H1 (cell line): ENCODE results near the gene DDX41. TPM values are rescaled to one million over a fixed set of nuclear protein-coding genes. Genes with fewer than 3 reads are reported as not detected.

ENCODE experiments used
- CTCF ChIA-PET: fragments of 300-600 bp; sonication (Branson Sonifier 250); formaldehyde crosslinking; loops from one replicate; lab custom pipeline; 2021; ENCODE audit not compliant: partially characterized antibody; lab: Charles Lee
- POLR2A ChIA-PET: fragments of 300-600 bp; sonication (Branson Sonifier 250); formaldehyde crosslinking; loops from one replicate; lab custom pipeline; 2021; ENCODE audit warnings: inconsistent platforms; ENCODE audit not compliant: partially characterized antibody; lab: Charles Lee
- DNase-seq, 2 experiments: peaks; one replicate each; pipeline versions ENCODE4 v3.0.0 to v3.0.0-alpha.2; 2010 to 2022; ENCODE audit warnings: low spot score in 2 of 2, low read depth in 1 of 2, mixed read lengths in 1 of 2
- FAIRE-seq: peaks from 2 replicates; lab custom pipeline; 2011; peaks lifted over from hg19 to GRCh38; lab: Jason Lieb, UNC
- H2AFZ ChIP-seq: 2 replicates; pipeline ENCODE4 v1.8.1; 2012; ENCODE audit warnings: low read length, inconsistent platforms
- H2AK5ac ChIP-seq: 2 replicates; pipeline ENCODE4 v1.6.1; 2013; ENCODE audit warnings: low read depth, low read length
- H2BK120ac ChIP-seq: replicated peaks from 2 replicates; pipeline ENCODE3; 2013; ENCODE audit warnings: low read depth, low read length, inconsistent platforms
- H2BK12ac ChIP-seq: 2 replicates; pipeline ENCODE4 v1.6.1; 2013; ENCODE audit warnings: low read depth, low read length
- H2BK15ac ChIP-seq: 2 replicates; pipeline ENCODE4 v1.6.1; 2013; ENCODE audit warnings: low read length
- H2BK20ac ChIP-seq: 2 replicates; pipeline ENCODE4 v1.6.1; 2013; ENCODE audit warnings: low read length
- H2BK5ac ChIP-seq: 2 replicates; pipeline ENCODE4 v1.6.1; 2013; ENCODE audit warnings: low read depth, low read length
- H3K14ac ChIP-seq: 2 replicates; pipeline ENCODE4 v1.6.1; 2013; ENCODE audit warnings: inconsistent platforms; ENCODE audit not compliant: insufficient read length
- H3K18ac ChIP-seq: 2 replicates; pipeline ENCODE4 v1.6.1; 2013; ENCODE audit warnings: low read length; ENCODE audit errors: extremely low read depth
- H3K23ac ChIP-seq: 2 replicates; pipeline ENCODE4 v1.6.1; 2013; ENCODE audit warnings: inconsistent platforms; ENCODE audit not compliant: insufficient read length
- H3K23me2 ChIP-seq: 2 replicates; pipeline ENCODE4 v1.6.1; 2013; ENCODE audit warnings: low read depth, low read length
- H3K27ac ChIP-seq: 2 replicates; pipeline ENCODE4 v1.6.1; 2011; ENCODE audit warnings: low read depth, low read length, inconsistent platforms
- H3K27me3 ChIP-seq, 4 experiments: replicated peaks in 1 of 4; 1 replicate in 1 of 4; 2 replicates in 3 of 4; pipeline versions ENCODE4 v1.6.1 to v1.8.1; 2011 to 2013; ENCODE audit warnings: low read length in 3 of 4, mild to moderate bottlenecking in 3 of 4, inconsistent platforms in 2 of 4, mixed read lengths in 2 of 4, moderate library complexity in 1 of 4; ENCODE audit not compliant: control insufficient read depth in 3 of 4, insufficient read depth in 3 of 4; ENCODE audit errors: extremely low read depth in 1 of 4
- H3K36me3 ChIP-seq, 4 experiments: 2 replicates each; pipeline versions ENCODE4 v1.6.1 to v1.8.1; 2011 to 2013; ENCODE audit warnings: mild to moderate bottlenecking in 4 of 4, low read length in 3 of 4, moderate library complexity in 2 of 4, control low read depth in 1 of 4, inconsistent platforms in 1 of 4; ENCODE audit not compliant: insufficient read depth in 4 of 4, control insufficient read depth in 2 of 4
- H3K4ac ChIP-seq: replicated peaks from 2 replicates; pipeline ENCODE3; 2013; ENCODE audit warnings: low read length, low read depth, mixed read lengths, inconsistent platforms; ENCODE audit not compliant: insufficient read length
- H3K4me1 ChIP-seq, 4 experiments: replicated peaks in 1 of 4; 1 replicate in 1 of 4; 2 replicates in 3 of 4; pipeline versions ENCODE4 v1.6.1 to v1.8.1; 2011 to 2013; ENCODE audit warnings: low read length in 3 of 4, inconsistent platforms in 2 of 4, mixed read lengths in 1 of 4; ENCODE audit not compliant: insufficient read depth in 4 of 4, control insufficient read depth in 3 of 4
- H3K4me2 ChIP-seq, 2 experiments: 2 replicates each; pipeline versions ENCODE4 v1.6.1 to v1.8.1; 2011 to 2013; ENCODE audit warnings: low read depth in 2 of 2, low read length in 2 of 2, control low read depth in 1 of 2, inconsistent platforms in 1 of 2, mild to moderate bottlenecking in 1 of 2; ENCODE audit not compliant: insufficient read depth in 1 of 2
- H3K4me3 ChIP-seq, 4 experiments: fragments of 200-600, 300-600 bp in 1 of 4; sonication (generic), shearing (Covaris generic), sonication (Bioruptor Twin) in 1 of 4; 2 replicates each; pipeline versions ENCODE4 v1.5.1 to v1.8.1; 2011 to 2016; ENCODE audit warnings: low read length in 4 of 4, low read depth in 3 of 4, control low read depth in 2 of 4, inconsistent platforms in 2 of 4, mild to moderate bottlenecking in 2 of 4, mixed read lengths in 1 of 4, moderate library complexity in 1 of 4; ENCODE audit not compliant: insufficient read depth in 2 of 4; ENCODE audit errors: extremely low read depth in 1 of 4
- H3K56ac ChIP-seq: replicated peaks from 2 replicates; pipeline ENCODE3; 2013; ENCODE audit warnings: low read depth, mild to moderate bottlenecking, mixed read lengths, low read length, inconsistent platforms; ENCODE audit not compliant: insufficient read length
- H3K79me1 ChIP-seq: 2 replicates; pipeline ENCODE4 v1.6.1; 2013; ENCODE audit warnings: low read depth, low read length, control low read depth
- H3K79me2 ChIP-seq, 2 experiments: 2 replicates each; pipeline versions ENCODE4 v1.6.1 to v1.8.1; 2012 to 2013; ENCODE audit warnings: low read length in 2 of 2, mild to moderate bottlenecking in 2 of 2, inconsistent platforms in 1 of 2; ENCODE audit not compliant: insufficient read depth in 2 of 2, control insufficient read depth in 1 of 2
- H3K9ac ChIP-seq, 4 experiments: replicated peaks in 1 of 4; 1 replicate in 1 of 4; 2 replicates in 3 of 4; pipeline versions ENCODE4 v1.6.1 to v1.8.1; 2011 to 2013; ENCODE audit warnings: low read depth in 3 of 4, low read length in 3 of 4, control low read depth in 2 of 4, mild to moderate bottlenecking in 2 of 4, moderate library complexity in 2 of 4, inconsistent platforms in 1 of 4; ENCODE audit errors: extremely low read depth in 1 of 4
- H3K9me3 ChIP-seq, 2 experiments: 2 replicates each; pipeline versions ENCODE4 v1.6.1 to v1.8.1; 2012 to 2013; ENCODE audit warnings: mild to moderate bottlenecking in 2 of 2, moderate library complexity in 2 of 2, control low read depth in 1 of 2, inconsistent platforms in 1 of 2, low read depth in 1 of 2, low read length in 1 of 2, mixed read lengths in 1 of 2; ENCODE audit not compliant: insufficient read depth in 2 of 2
- H4K20me1 ChIP-seq, 2 experiments: replicated peaks in 1 of 2; 2 replicates each; pipeline versions ENCODE3 to v1.8.1; 2011 to 2013; ENCODE audit warnings: inconsistent platforms in 2 of 2, low read length in 2 of 2, mild to moderate bottlenecking in 1 of 2; ENCODE audit not compliant: insufficient read depth in 2 of 2, control insufficient read depth in 1 of 2
- H4K5ac ChIP-seq: 2 replicates; pipeline ENCODE4 v1.6.1; 2013; ENCODE audit warnings: low read length, low read depth, mixed read lengths, inconsistent platforms; ENCODE audit not compliant: insufficient read length
- H4K8ac ChIP-seq: 2 replicates; pipeline ENCODE4 v1.8.0; 2013; ENCODE audit warnings: mild to moderate bottlenecking, moderate library complexity, low read length, inconsistent platforms; ENCODE audit not compliant: insufficient read depth; ENCODE audit errors: extremely low read depth
- H4K91ac ChIP-seq: replicated peaks from 2 replicates; pipeline ENCODE3; 2013; ENCODE audit warnings: low read length, mixed read lengths, inconsistent platforms; ENCODE audit not compliant: insufficient read length
- WGBS, 2 experiments: shearing (Covaris generic) in 1 of 2; methylation state at CpG; one replicate each; pipeline versions ENCODE4 v1.1.6 to v1.1.7; 2013 to 2015; ENCODE audit warnings: low lambda C conversion rate in 2 of 2, mixed read lengths in 2 of 2, inconsistent platforms in 1 of 2, low coverage in 1 of 2, missing lambda C conversion rate in 1 of 2; ENCODE audit not compliant: insufficient replicate concordance in 2 of 2, insufficient coverage in 1 of 2, insufficient read length in 1 of 2; ENCODE audit errors: extremely low coverage in 1 of 2, missing lambda C conversion rate in 1 of 2; 5-methylcytosine and 5-hydroxymethylcytosine counted together
- polyA plus RNA-seq, 7 experiments: library from polyadenylated mRNA; depleted of rRNA in 3 of 7; stranded (reverse) in 5 of 7; unstranded in 2 of 7; fragments of >200 nt in 5 of 7; fragments of 200-250 nt in 2 of 7; gene quantifications; 1 replicate in 5 of 7; 2 replicates in 1 of 7; 4 replicates in 1 of 7; pipeline versions ENCODE4 v1.2.1 to v1.2.3, GENCODE V29; 2011 to 2013; ENCODE audit warnings: missing spikeins in 2 of 7, mixed read lengths in 2 of 7
- total RNA-seq: library from RNA; stranded (reverse); fragmentation: NEBNext Ultra II Directional; extraction: Animal tissue kit (Norgen Biotek cat#: 25700); gene quantifications from 2 replicates; pipeline ENCODE4 v1.2.1, GENCODE V29; 2021

The DDX41 gene
- total and polyA plus RNA-seq, 2 of the 8 experiments (the other 6 are each of a cell fraction or from before 2014, with no cell fraction given), result 102 to 135 TPM

- H3K23me2 ChIP-seq, result peaks cover 8% of the 10 kb centered on the region
- no peak overlapping the region for H3K23ac ChIP-seq
- H3K4me3 ChIP-seq, result peak overlapping the region; percentile 82 to 98 (median 96); a peak in 5 of 8 replicates
- H3K18ac ChIP-seq, result no peak overlapping the region
- no peak overlapping the region for H3K4ac ChIP-seq
- H2BK20ac ChIP-seq, result no peak overlapping the region
- H4K8ac ChIP-seq, result no peak overlapping the region
- H4K91ac ChIP-seq, result no peak overlapping the region
- H3K9ac ChIP-seq, result no peak overlapping the region
- no peak overlapping the region for H2AK5ac ChIP-seq
- H4K20me1 ChIP-seq, result peaks cover 0 to 12% of the 10 kb centered on the region in 2 experiments
- no peak overlapping the region for H2BK120ac ChIP-seq
- H3K56ac ChIP-seq, result no peak overlapping the region
- H3K9me3 ChIP-seq, result no peaks in the 10 kb centered on the region
- peak overlapping the region; percentile 87 to 97; a peak in 3 of 4 replicates for H3K4me2 ChIP-seq
- ChIA-PET POLR2A (interaction anchor here (0.7 to 4.7 kb wide), 15 partner anchors 8 to 601 kb away, joined by 3 to 53 read pairs (median 7); partner anchors contain the start of genes PDLIM7 and TMED9), CTCF (interaction anchor here (1.6 to 20.8 kb wide), 6 partner anchors 9 to 46 kb away, joined by 3 to 306 read pairs (median 4); no protein-coding TSS in a partner anchor)
- WGBS, 2 experiments, result 92% methylated on average over 7 of the region's 7 CpGs; no CpG with 5 or more reads in 1 of the 2 experiments
- H3K79me2 ChIP-seq, result peaks cover 0 to 9% of the 10 kb centered on the region in 2 experiments; a peak in 1 of 4 replicates
- H2BK15ac ChIP-seq, result no peak overlapping the region
- H3K4me1 ChIP-seq, result peaks cover 0 to 6% (median 5%) of the 10 kb centered on the region in 4 experiments; a peak in 6 of 7 replicates
- no peak overlapping the region for H2AFZ ChIP-seq
- H2BK12ac ChIP-seq, result no peak overlapping the region
- H2BK5ac ChIP-seq, result no peak overlapping the region
- no peak overlapping the region for H3K14ac ChIP-seq
- H3K79me1 ChIP-seq, result peaks cover 5% of the 10 kb centered on the region; the same call in 1 of the 2 replicates
- DNase-seq (no peak), FAIRE-seq (no peak)
- H3K27me3 ChIP-seq, result no peaks in the 10 kb centered on the region
- no peak overlapping the region for H3K27ac ChIP-seq
- H4K5ac ChIP-seq, result no peak overlapping the region
- peaks cover 34 to 56% (median 53%) of the 10 kb centered on the region in 4 experiments for H3K36me3 ChIP-seq
Observed at GRCh38 chr5:177515580-177515979, 1.2 kb downstream of the DDX41 start.
